RWPE1 (cell line): ENCODE data around the gene ST6GALNAC3.

Source experiments
- CTCF ChIA-PET: fragments of 350-600 bp; sonication (Branson Sonifier 250); formaldehyde crosslinking; extraction: SDS; loops from one replicate; lab custom pipeline; 2021; lab: Yijun Ruan, JAX
- POLR2A ChIA-PET: fragments of 400-600 bp; formaldehyde crosslinking; extraction: SDS; loops from one replicate; lab custom pipeline; 2020; ENCODE audit warnings: antibody characterized with exemption; ENCODE audit not compliant: low non-redundant PET; lab: Yijun Ruan, JAX
- DNase-seq: peaks from one replicate; pipeline ENCODE4 v3.0.0; 2012; ENCODE audit warnings: low spot score
- H3K27ac ChIP-seq: fragments of 450-650 bp; 2 replicates; pipeline ENCODE4 v1.5.1; 2017
- CTCF ChIP-seq: fragments of 450-650 bp; conservative IDR thresholded peaks from 2 replicates; pipeline ENCODE4 v1.5.1; 2017; ENCODE audit warnings: low read depth, mild to moderate bottlenecking

ST6GALNAC3 gene

GRCh38 chr1:76354236-76354635 lies 279.7 kb downstream of the ST6GALNAC3 start:
- H3K27ac ChIP-seq, result no peak overlapping the region
- TF ChIP-seq CTCF, result no peak
- POLR2A ChIA-PET, result no interaction called here
- no peak for DNase-seq
- CTCF ChIA-PET, result no interaction called here

- ChIA-PET POLR2A (no interaction called here), CTCF (no interaction called here)
- TF ChIP-seq CTCF, result no peak
- H3K27ac ChIP-seq, result no peak overlapping the region
- no peak for DNase-seq
These were observed 292.2 kb downstream of the ST6GALNAC3 start for GRCh38 chr1:76366726-76367125.

- ChIA-PET CTCF (no interaction called here), POLR2A (no interaction called here)
These were observed 297.4 kb downstream of the ST6GALNAC3 start for GRCh38 chr1:76371941-76372340.

GRCh38 chr1:76374086-76374485 lies 299.5 kb downstream of the ST6GALNAC3 start:
- TF ChIP-seq CTCF, result no peak
- H3K27ac ChIP-seq, result no peak overlapping the region
- DNase-seq, result no peak
- ChIA-PET POLR2A (no interaction called here), CTCF (interaction anchor here (1.4 kb wide), 1 partner anchor 25 kb away, joined by 3 read pairs; no protein-coding TSS in a partner anchor)

More at GRCh38 chr1:76371941-76372340, 297.4 kb downstream of the ST6GALNAC3 start:
- TF ChIP-seq CTCF, result no peak
- no peak for DNase-seq
- H3K27ac ChIP-seq, result no peak overlapping the region

- ChIA-PET CTCF (no interaction called here), POLR2A (no interaction called here)
- DNase-seq, result no peak
- H3K27ac ChIP-seq, result no peak overlapping the region
- TF ChIP-seq CTCF, result no peak
These were observed 302.7 kb downstream of the ST6GALNAC3 start for GRCh38 chr1:76377247-76377646.

GRCh38 chr1:76379506-76379905 lies 305.0 kb downstream of the ST6GALNAC3 start:
- H3K27ac ChIP-seq, result no peak overlapping the region
- no peak for TF ChIP-seq CTCF
- POLR2A ChIA-PET, result no interaction called here
- CTCF ChIA-PET, result interaction anchor here (1.1 kb wide), 1 partner anchor 48 kb away, joined by 3 read pairs; no protein-coding TSS in a partner anchor
- no peak for DNase-seq
